Cardiac fibroblast (primary cell): ENCODE results near the gene SAXO1.
"Not testable (repeated sequence)": the region's sequence is repeated elsewhere in the genome, so short reads cannot be mapped to it uniquely, and the experiment has no call there.

Experiments used
- DNase-seq, 2 donors: peaks; one replicate each; pipeline versions ENCODE4 v3.0.0 to v3.0.0-alpha.2; 2010; ENCODE audit warnings: low read depth in 2 of 2
- H3K4me3 ChIP-seq, 2 donors: replicated peaks in 1 of 2; 1 replicate in 1 of 2; 2 replicates in 1 of 2; pipeline ENCODE4 v1.5.1; 2011; ENCODE audit warnings: low read depth in 2 of 2, low read length in 2 of 2, mild to moderate bottlenecking in 2 of 2, moderate library complexity in 1 of 2
- TF ChIP-seq, protein P1 (sequence below): IDR thresholded peaks from one replicate; pipeline ENCODE4 v1.5.1; 2011; ENCODE audit warnings: low read depth, mild to moderate bottlenecking, low read length, inconsistent platforms

The SAXO1 gene

DNA sequence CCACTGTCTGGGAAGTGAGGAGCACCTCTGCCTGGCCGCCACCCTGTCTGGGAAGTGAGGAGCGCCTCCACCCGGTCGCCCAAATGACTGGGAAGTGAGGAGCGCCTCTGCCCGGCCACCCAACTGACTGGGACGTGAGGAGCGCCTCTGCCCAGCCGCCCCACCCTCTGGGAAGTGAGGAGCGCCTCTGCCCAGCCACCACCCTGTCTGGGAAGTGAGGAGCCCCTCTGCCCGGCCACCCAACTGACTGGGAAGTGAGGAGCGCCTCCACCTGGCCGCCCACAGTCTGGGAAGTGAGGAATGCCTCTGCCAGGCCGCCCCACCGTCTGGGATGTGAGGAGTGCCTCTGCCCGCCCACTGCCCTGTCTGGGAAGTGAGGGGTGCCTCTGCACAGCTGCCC is 32.9 kb downstream of the SAXO1 start:
- no peak overlapping the region for H3K4me3 ChIP-seq
- TF ChIP-seq, protein P1, sequence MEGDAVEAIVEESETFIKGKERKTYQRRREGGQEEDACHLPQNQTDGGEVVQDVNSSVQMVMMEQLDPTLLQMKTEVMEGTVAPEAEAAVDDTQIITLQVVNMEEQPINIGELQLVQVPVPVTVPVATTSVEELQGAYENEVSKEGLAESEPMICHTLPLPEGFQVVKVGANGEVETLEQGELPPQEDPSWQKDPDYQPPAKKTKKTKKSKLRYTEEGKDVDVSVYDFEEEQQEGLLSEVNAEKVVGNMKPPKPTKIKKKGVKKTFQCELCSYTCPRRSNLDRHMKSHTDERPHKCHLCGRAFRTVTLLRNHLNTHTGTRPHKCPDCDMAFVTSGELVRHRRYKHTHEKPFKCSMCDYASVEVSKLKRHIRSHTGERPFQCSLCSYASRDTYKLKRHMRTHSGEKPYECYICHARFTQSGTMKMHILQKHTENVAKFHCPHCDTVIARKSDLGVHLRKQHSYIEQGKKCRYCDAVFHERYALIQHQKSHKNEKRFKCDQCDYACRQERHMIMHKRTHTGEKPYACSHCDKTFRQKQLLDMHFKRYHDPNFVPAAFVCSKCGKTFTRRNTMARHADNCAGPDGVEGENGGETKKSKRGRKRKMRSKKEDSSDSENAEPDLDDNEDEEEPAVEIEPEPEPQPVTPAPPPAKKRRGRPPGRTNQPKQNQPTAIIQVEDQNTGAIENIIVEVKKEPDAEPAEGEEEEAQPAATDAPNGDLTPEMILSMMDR = no peak
- DNase-seq = no peak

DNA sequence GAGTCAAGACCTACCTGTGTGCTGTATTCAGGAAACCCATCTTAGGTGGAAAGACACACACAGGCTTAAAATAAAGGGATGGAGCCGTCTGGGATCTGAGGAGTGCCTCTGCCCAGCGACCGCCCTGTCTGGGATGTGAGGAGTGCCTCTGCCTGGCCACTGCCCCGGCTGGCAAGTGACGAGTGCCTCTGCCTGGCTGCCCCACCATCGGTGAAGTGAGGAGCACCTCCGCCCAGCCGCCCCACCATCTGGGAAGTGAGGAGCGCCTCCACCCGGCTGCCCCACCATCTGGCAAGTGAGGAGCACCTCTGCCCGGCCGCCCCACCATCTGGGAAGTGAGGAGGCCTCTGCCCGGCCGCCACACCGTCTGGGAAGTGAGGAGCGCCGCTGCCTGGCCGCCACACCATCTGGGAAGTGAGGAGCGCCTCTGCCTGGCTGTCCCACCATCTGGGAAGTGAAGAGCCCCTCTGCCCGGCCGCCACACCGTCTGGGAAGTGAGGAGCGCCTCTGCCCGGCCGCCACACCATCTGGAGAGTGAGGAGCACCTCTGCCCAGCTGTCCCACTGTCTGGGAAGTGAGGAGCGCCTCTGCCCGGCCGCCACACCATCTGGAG is 33.7 kb downstream of the SAXO1 start:
- no peak overlapping the region for H3K4me3 ChIP-seq
- no peak for DNase-seq
- TF ChIP-seq, protein P1 = no peak

DNA sequence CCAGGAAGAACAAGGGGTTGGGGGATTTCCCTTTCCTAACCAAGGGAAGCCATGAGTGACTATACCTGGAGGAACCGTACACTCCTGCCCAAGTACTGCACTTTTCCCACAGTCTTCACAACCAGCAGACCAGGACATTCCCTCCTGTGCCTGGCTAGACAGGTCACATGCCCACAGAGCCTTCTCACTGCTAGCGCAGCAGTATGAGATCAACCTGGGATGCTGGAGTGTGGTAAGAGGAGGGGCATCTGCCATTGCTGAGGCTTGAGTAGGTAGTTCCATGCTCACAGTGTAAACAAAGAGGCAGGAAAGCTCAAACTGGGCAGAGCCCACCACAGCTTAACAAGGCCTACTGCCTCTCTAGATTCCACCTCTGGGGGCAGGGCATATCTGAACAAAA is 35.9 kb downstream of the SAXO1 start:
- DNase-seq = no peak
- TF ChIP-seq, protein P1 = no peak
- no peak overlapping the region for H3K4me3 ChIP-seq

DNA sequence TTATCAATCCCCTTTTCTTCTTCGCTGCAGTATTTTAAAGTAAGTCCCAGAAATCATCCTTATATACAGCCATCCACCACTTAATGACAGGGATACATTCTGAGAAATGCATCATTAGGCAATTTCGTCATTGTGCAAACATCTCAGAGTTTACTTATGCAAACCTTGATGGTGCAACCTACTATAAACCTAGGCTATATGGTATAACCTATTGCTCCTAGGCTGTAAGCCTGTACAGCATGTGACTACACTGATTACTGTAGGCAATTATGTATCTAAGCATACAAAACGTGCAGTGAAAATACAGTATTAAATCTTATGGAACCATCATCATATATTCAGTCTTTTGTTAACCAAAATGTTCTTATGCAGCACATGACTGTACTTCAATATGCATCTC is 36.8 kb downstream of the SAXO1 start:
- TF ChIP-seq, protein P1 = no peak
- peak in 1 of 2 donors; percentile 4 for DNase-seq
- H3K4me3 ChIP-seq = no peak overlapping the region

DNA sequence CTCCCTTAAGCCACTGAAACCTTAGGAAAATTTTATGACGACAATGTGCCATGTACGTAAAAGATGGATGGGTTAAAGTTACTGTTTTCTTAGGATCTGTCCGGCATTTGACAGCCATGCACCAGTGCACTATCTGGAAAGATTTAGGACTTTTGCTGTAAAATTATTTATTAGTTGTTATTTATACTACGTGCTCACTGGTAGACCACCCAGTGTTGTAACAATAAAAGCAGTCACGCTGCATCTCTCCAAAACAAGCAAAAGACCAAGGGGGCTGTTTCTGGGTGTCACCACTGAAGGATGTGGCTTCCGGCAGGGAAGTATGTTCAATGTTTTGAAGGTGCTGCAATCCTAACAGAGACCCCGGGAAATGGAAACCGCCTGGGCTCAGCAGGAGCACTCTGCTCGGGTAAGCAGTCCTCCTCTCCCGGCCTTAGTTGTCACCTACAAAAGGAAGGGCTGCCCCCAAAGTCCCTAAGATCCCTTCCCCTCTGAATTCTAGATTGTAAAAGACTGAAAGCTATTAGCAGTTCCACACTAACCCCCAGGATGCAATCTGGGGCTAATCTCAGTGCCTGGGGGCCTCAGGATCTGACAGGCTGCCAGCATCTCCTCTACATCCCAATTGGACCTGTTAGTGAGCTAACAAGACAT is 38.6 kb downstream of the SAXO1 start:
- TF ChIP-seq, protein P1 = no peak
- no peak for DNase-seq
- H3K4me3 ChIP-seq = no peak overlapping the region

DNA sequence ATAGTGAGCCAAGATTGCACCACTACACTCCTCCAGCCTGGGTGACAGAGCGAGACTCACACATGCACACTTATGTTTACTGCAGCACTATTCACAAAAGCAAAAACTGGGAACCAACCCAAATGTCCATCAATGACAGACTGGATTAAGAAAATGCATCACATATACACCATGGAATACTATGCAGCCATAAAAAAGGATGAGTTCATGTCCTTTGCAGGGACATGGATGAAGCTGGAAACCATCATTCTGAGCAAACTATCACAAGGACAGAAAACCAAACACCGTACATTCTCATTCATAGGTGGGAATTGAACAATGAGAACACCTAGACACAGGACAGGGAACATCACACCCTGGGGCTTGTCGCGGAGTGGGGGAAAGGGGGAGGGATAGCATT is 41.8 kb downstream of the SAXO1 start:
- DNase-seq, H3K4me3 ChIP-seq: not testable (repeated sequence)

DNA sequence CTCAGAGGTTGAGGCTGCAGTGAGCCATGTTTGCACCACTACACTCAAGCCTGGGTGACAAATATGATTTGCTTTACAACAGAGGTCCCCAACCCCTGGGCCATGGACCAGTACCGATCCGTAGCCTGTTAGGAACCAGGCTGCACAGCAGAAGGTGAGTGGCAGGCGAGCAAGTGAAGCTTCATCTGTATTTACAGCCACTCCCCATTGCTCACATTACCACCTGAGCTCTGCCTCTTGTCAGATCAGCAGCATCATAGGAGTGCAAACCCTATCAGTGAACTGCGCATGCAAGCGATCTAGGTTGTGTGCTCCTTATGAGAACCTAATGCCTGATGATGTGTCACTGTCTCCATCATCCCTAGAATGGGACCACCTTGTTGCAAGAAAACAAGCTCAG is 42.5 kb downstream of the SAXO1 start:
- TF ChIP-seq, protein P1 = no peak
- H3K4me3 ChIP-seq = no peak overlapping the region
- DNase-seq = no peak
